GM21825 (cell line): Measurements from ENCODE around the gene SLC25A3.

Source experiments
- ATAC-seq: cut with Tn5 transposase; IDR thresholded peaks from one replicate; pipeline ENCODE4 v1.9.1; 2021; ENCODE audit warnings: mild to moderate bottlenecking, moderate library complexity; ENCODE audit not compliant: unreplicated experiment

SLC25A3 gene

DNA sequence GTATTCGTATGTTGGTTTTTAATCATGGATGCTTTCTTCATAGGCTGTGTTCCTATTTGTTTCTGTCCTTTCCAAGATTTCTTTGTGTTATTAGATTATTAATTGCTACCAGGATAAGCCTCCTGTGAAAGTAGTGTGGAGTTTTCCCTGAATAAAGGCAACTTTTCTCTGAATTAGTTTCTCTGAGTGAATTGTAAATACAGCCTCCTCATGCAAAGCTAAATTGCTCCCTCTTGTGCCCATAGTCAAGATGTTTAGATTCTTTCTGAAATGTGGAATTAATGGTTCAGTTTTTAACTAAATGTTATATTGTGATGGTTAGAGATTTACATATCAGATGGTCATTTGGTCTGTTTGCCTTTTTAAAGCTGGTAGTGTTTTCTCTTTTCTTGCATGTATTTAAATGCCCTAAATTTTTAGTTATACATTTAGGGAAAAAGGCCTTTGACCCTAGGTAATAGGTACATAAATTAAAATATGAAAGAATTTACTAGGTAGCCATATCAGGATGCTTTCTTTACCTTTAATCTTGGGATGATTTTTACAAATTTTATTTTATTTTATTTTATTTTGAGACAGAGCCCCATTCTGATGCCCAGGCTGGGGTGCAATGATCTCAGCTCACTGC is 60.5 kb downstream of the SLC25A3 start:
- no peak for ATAC-seq
